B cell (primary cell): ENCODE measurements around the gene IMMP2L.

Experiments used
- EZH2 ChIP-seq: IDR thresholded peaks from 2 replicates; pipeline ENCODE4 v1.6.1; 2012; ENCODE audit warnings: borderline replicate concordance, low read depth, mild to moderate bottlenecking, moderate library complexity, low read length; ENCODE audit not compliant: insufficient read depth, poor library complexity, severe bottlenecking
- TF ChIP-seq, protein P1 (sequence below): fragments of 200-600 bp; IDR thresholded peaks from one replicate; pipeline ENCODE4 v1.8.0; 2022; ENCODE audit warnings: antibody characterized with exemption, mild to moderate bottlenecking

DNA sequence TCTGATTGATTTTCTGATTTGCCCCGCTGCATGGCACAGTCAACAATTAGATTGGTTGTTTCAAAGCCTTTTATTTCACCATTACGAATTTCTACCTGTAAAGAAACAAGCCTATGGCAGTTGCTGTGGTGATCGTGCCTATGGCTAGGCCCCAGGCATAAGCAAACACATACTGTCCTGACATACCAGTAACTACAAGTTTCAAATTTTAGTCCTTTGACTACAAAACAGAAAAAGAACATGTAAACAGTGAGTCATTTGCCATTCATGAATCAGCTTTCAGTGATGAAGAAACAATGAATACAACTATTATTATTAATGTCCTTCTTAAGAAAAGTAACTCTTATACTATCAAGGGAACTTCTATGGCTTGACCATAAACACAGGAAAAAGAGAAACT lies 639.4 kb downstream of the IMMP2L start:
- TF ChIP-seq, protein P1, sequence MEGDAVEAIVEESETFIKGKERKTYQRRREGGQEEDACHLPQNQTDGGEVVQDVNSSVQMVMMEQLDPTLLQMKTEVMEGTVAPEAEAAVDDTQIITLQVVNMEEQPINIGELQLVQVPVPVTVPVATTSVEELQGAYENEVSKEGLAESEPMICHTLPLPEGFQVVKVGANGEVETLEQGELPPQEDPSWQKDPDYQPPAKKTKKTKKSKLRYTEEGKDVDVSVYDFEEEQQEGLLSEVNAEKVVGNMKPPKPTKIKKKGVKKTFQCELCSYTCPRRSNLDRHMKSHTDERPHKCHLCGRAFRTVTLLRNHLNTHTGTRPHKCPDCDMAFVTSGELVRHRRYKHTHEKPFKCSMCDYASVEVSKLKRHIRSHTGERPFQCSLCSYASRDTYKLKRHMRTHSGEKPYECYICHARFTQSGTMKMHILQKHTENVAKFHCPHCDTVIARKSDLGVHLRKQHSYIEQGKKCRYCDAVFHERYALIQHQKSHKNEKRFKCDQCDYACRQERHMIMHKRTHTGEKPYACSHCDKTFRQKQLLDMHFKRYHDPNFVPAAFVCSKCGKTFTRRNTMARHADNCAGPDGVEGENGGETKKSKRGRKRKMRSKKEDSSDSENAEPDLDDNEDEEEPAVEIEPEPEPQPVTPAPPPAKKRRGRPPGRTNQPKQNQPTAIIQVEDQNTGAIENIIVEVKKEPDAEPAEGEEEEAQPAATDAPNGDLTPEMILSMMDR: no peak
- no peak for TF ChIP-seq EZH2
